Measurements from ENCODE around the gene TNFRSF11A.

The TNFRSF11A gene

GRCh38 chr18:62326646-62327348, 1.7 kb downstream of the TNFRSF11A start:
- TF ChIP-seq CTCF (IDR thresholded peaks at IDR 0.05) = no peak

- TF ChIP-seq CTCF (IDR thresholded peaks at IDR 0.05) = no peak
These were observed 2.9 kb downstream of the TNFRSF11A start for GRCh38 chr18:62327977-62328376.

- no peak for TF ChIP-seq CTCF (IDR thresholded peaks at IDR 0.05)
These were observed 3.7 kb downstream of the TNFRSF11A start for GRCh38 chr18:62328586-62329525.

- TF ChIP-seq CTCF (IDR thresholded peaks at IDR 0.05) = no peak
These were observed 4.8 kb downstream of the TNFRSF11A start for GRCh38 chr18:62329691-62330454.

- no peak for TF ChIP-seq CTCF (IDR thresholded peaks at IDR 0.05)
These were observed 5.5 kb downstream of the TNFRSF11A start for GRCh38 chr18:62330650-62331049.

GRCh38 chr18:62331581-62332356, 6.7 kb downstream of the TNFRSF11A start:
- TF ChIP-seq CTCF (IDR thresholded peaks at IDR 0.05) = no peak

GRCh38 chr18:62332431-62332830, 7.3 kb downstream of the TNFRSF11A start:
- TF ChIP-seq CTCF (IDR thresholded peaks at IDR 0.05) = no peak

Data from LNCAP (cell line).